Dermis microvascular lymphatic vessel endothelial cell (primary cell): ENCODE results near the gene CAMTA1. TPM values are rescaled to one million over a fixed set of nuclear protein-coding genes. Genes with fewer than 3 reads are reported as not detected.
A peak's percentile ranks its signal among the peaks of the same experiment; 100 is the strongest.

Source experiments
- DNase-seq, 2 donors: peaks; one replicate each; pipeline versions ENCODE4 v3.0.0 to v3.0.0-alpha.2; 2010; ENCODE audit warnings: low read depth in 2 of 2
- total RNA-seq: library from RNA; depleted of rRNA; stranded (reverse); fragments of >200 nt; gene quantifications from 2 replicates; pipeline ENCODE4 v1.2.1, GENCODE V29; 2014

The CAMTA1 gene
- total RNA-seq, 1 donor from 2014 or later = 33.9 TPM

- DNase-seq = no peak
Observed at GRCh38 chr1:7384679-7385078, 599.4 kb downstream of the CAMTA1 start.

GRCh38 chr1:7385471-7386225, 600.4 kb downstream of the CAMTA1 start:
- DNase-seq = no peak

- DNase-seq = no peak
Observed at GRCh38 chr1:7386226-7387052, 601.2 kb downstream of the CAMTA1 start.

GRCh38 chr1:7387053-7387927, 602.0 kb downstream of the CAMTA1 start:
- DNase-seq = no peak

- no peak for DNase-seq
Observed at GRCh38 chr1:7388141-7388487, 602.9 kb downstream of the CAMTA1 start.

- peak in 1 of 2 donors; percentile 44 for DNase-seq
Observed at GRCh38 chr1:7388488-7389185, 603.4 kb downstream of the CAMTA1 start.

GRCh38 chr1:7389201-7389905, 604.1 kb downstream of the CAMTA1 start:
- no peak for DNase-seq

- DNase-seq = peak in 1 of 2 donors; percentile 51
Observed at GRCh38 chr1:7389906-7390603, 604.8 kb downstream of the CAMTA1 start.

GRCh38 chr1:7390604-7391000, 605.3 kb downstream of the CAMTA1 start:
- DNase-seq = no peak

- no peak for DNase-seq
Observed at GRCh38 chr1:7393136-7393535, 607.9 kb downstream of the CAMTA1 start.

GRCh38 chr1:7395251-7395650, 610.0 kb downstream of the CAMTA1 start:
- no peak for DNase-seq

- DNase-seq = no peak
Observed at GRCh38 chr1:7398982-7399381, 613.7 kb downstream of the CAMTA1 start.

- DNase-seq = no peak
Observed at GRCh38 chr1:7399514-7400125, 614.4 kb downstream of the CAMTA1 start.

- no peak for DNase-seq
Observed at GRCh38 chr1:7400566-7400965, 615.3 kb downstream of the CAMTA1 start.

- peak in 1 of 2 donors; percentile 94 for DNase-seq
Observed at GRCh38 chr1:7401814-7402547, 616.7 kb downstream of the CAMTA1 start.

- DNase-seq = no peak
Observed at GRCh38 chr1:7402548-7402850, 617.2 kb downstream of the CAMTA1 start.

- no peak for DNase-seq
Observed at GRCh38 chr1:7403265-7404045, 618.2 kb downstream of the CAMTA1 start.

GRCh38 chr1:7404046-7404742, 618.9 kb downstream of the CAMTA1 start:
- no peak for DNase-seq
